ENCODE results near the gene GCLC.
"Not testable (repeated sequence)": the region's sequence is repeated elsewhere in the genome, so short reads cannot be mapped to it uniquely, and the experiment has no call there.

GCLC gene

GRCh38 chr6:53544470-53545308 lies at the start of gene GCLC:
GCLC (minus strand) TSS chr6:53545101; CDS start chr6:53544645, 456 bp downstream.
- DNase-seq, result peak; percentile 95

- DNase-seq, result no peak
Observed at GRCh38 chr6:53594596-53594995, 49.7 kb upstream of the GCLC start.

- DNase-seq, result no peak
Observed at GRCh38 chr6:53593001-53593488, 48.1 kb upstream of the GCLC start.

- DNase-seq, result no peak
Observed at GRCh38 chr6:53591873-53592272, 47.0 kb upstream of the GCLC start.

- DNase-seq, result no peak
Observed at GRCh38 chr6:53588816-53589509, 44.1 kb upstream of the GCLC start.

GRCh38 chr6:53587291-53587690 lies 42.4 kb upstream of the GCLC start:
- no peak for DNase-seq

GRCh38 chr6:53585208-53585900 lies 40.5 kb upstream of the GCLC start:
- DNase-seq, result no peak

GRCh38 chr6:53584726-53585125 lies 39.8 kb upstream of the GCLC start:
- no peak for DNase-seq

- DNase-seq, result no peak
Observed at GRCh38 chr6:53583451-53583850, 38.5 kb upstream of the GCLC start.

GRCh38 chr6:53582963-53583362 lies 38.1 kb upstream of the GCLC start:
- DNase-seq, result no peak

GRCh38 chr6:53581856-53582255 lies 37.0 kb upstream of the GCLC start:
- DNase-seq, result no peak

- no peak for DNase-seq
Observed at GRCh38 chr6:53581173-53581773, 36.4 kb upstream of the GCLC start.

GRCh38 chr6:53579338-53579737 lies 34.4 kb upstream of the GCLC start:
- no peak for DNase-seq

- no peak for DNase-seq
Observed at GRCh38 chr6:53578371-53578770, 33.5 kb upstream of the GCLC start.

- no peak for DNase-seq
Observed at GRCh38 chr6:53573299-53573698, 28.4 kb upstream of the GCLC start.

GRCh38 chr6:53572379-53572778 lies 27.5 kb upstream of the GCLC start:
- DNase-seq, result not testable (repeated sequence)

- DNase-seq, result no peak
Observed at GRCh38 chr6:53568776-53569616, 24.1 kb upstream of the GCLC start.

- DNase-seq, result no peak
Observed at GRCh38 chr6:53567701-53568100, 22.8 kb upstream of the GCLC start.

GRCh38 chr6:53566755-53567154 lies 21.9 kb upstream of the GCLC start:
- no peak for DNase-seq

- no peak for DNase-seq
Observed at GRCh38 chr6:53565886-53566285, 21.0 kb upstream of the GCLC start.

GRCh38 chr6:53564401-53565065 lies 19.6 kb upstream of the GCLC start:
- DNase-seq, result no peak

Measured in T1000 (cell line).